ENCODE measurements around the gene COL13A1. TPM values are rescaled to one million over a fixed set of nuclear protein-coding genes. Genes with fewer than 3 reads are reported as not detected.

The COL13A1 gene
- total and polyA plus RNA-seq, 2 experiments from 2014 or later = 57.2 to 150 TPM

DNA sequence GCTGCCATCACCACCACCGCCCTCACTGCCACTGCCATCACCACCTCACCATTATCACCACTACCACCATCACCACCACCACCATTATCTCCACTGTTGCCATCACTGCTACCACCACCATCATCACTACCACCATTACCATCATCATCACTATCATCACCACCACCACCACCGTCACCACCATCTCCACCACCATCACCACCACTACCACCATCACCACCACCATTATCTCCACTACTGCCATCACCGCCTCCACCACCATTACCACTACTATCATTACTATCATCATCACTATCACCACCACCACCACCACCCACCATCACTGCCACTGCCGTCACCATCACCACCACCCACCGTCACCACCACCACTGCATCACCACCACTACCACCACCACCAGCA, 9.9 kb upstream of the COL13A1 start:
- H3K36me3 ChIP-seq = no peaks in the 10 kb centered on the region
- peaks cover 13% of the 10 kb centered on the region for H3K4me1 ChIP-seq (ENCODE audit: low read depth)
- no peak overlapping the region for H3K4me3 ChIP-seq
- TF ChIP-seq, protein P1, sequence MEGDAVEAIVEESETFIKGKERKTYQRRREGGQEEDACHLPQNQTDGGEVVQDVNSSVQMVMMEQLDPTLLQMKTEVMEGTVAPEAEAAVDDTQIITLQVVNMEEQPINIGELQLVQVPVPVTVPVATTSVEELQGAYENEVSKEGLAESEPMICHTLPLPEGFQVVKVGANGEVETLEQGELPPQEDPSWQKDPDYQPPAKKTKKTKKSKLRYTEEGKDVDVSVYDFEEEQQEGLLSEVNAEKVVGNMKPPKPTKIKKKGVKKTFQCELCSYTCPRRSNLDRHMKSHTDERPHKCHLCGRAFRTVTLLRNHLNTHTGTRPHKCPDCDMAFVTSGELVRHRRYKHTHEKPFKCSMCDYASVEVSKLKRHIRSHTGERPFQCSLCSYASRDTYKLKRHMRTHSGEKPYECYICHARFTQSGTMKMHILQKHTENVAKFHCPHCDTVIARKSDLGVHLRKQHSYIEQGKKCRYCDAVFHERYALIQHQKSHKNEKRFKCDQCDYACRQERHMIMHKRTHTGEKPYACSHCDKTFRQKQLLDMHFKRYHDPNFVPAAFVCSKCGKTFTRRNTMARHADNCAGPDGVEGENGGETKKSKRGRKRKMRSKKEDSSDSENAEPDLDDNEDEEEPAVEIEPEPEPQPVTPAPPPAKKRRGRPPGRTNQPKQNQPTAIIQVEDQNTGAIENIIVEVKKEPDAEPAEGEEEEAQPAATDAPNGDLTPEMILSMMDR (IDR thresholded peaks at IDR 0.05; ENCODE audit: low read depth, low read length) = no peak
- no peak overlapping the region for H3K27ac ChIP-seq
- DNase-seq (ENCODE audit: low read depth in 1 of 2, low spot score in 1 of 2) = no peak
- no peaks in the 10 kb centered on the region for H3K27me3 ChIP-seq
- H3K9me3 ChIP-seq (ENCODE audit: low read depth) = no peaks in the 10 kb centered on the region

DNA sequence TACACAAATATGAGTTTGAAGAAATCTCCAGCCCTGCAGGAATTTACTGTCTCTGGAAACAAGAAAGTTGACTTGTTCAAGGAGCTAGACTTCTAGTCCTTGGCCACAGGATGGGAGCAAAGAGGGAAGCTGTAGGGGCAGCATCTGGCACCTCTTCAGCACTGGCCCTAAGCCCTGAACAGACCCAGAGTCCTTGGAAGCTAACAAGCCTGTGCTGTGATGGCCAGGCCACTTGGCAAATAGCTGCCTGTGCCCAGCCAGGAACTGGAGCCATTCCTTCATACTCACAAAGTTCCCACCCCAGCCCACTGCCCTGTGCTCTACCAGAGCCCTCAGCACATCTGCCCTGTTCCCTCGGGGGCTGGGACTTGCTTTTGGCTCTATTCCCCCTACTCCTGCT, 9.4 kb upstream of the COL13A1 start:
- Histone ChIP-seq H3K4me1 (ENCODE audit: low read depth) (peaks cover 13% of the 10 kb centered on the region), H3K36me3 (no peaks in the 10 kb centered on the region), H3K4me3 (no peak overlapping the region), H3K9me3 (ENCODE audit: low read depth) (no peaks in the 10 kb centered on the region), H3K27me3 (no peaks in the 10 kb centered on the region), H3K27ac (no peak overlapping the region)
- DNase-seq (ENCODE audit: low read depth in 1 of 2, low spot score in 1 of 2) = no peak
- TF ChIP-seq, protein P1 (IDR thresholded peaks at IDR 0.05; ENCODE audit: low read depth, low read length) = no peak

DNA sequence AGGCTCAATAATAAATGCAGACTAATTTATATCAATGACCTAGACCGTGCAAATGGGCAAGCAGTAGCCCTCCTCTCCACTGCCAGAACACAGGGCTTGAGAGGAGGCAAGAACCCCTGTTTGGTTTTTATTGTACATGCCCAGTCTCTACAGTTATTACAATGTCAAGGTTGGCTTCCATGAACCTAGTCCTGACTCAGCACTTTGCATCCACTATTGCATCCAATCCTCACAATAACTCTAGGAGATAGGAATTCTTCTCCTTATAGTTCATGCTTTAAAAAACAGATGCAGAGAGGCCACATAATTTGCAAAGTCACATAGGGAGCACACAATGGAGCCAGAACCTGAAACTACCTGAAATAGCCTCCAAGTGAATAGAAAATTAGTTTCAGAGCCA, 7.0 kb upstream of the COL13A1 start:
- Histone ChIP-seq H3K27me3 (no peaks in the 10 kb centered on the region), H3K9me3 (ENCODE audit: low read depth) (no peaks in the 10 kb centered on the region), H3K36me3 (no peaks in the 10 kb centered on the region), H3K4me3 (no peak overlapping the region), H3K4me1 (ENCODE audit: low read depth) (peaks cover 13% of the 10 kb centered on the region), H3K27ac (no peak overlapping the region)
- no peak for DNase-seq (ENCODE audit: low read depth in 1 of 2, low spot score in 1 of 2)
- TF ChIP-seq, protein P1 (IDR thresholded peaks at IDR 0.05; ENCODE audit: low read depth, low read length) = no peak

DNA sequence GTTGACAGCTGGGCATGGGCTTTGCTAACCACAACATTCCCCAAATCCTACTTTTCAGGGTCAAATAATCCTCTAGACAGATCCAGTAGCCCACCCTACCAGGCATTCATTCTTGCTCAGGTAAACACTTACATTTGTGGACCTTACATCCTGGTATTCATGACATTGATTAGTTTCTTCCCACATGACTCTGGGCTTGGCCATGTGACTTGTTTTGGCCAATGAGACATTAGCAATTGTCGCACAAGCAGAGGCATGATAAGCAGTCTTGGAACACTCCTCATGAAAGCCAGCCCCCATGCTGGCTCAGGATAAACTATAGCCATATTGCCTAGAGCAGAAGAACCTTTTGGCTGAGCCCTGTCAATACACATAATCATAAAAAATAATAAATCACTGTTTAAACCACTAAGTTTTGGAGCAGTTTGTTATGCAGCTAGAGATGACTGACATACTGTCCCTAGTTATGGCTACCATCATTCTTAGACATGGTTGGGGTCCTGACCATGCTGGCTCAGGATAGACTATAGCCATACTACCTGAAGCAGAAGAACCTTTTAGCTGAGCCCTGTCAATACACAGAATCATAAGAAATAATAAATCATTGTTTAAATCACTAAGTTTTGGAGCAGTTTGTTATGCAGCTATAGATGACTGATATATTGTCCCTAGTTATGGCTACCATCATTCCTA, 6.3 kb upstream of the COL13A1 start:
- Histone ChIP-seq H3K27me3 (no peaks in the 10 kb centered on the region), H3K4me1 (ENCODE audit: low read depth) (peaks cover 13% of the 10 kb centered on the region), H3K9me3 (ENCODE audit: low read depth) (no peaks in the 10 kb centered on the region), H3K36me3 (no peaks in the 10 kb centered on the region), H3K4me3 (no peak overlapping the region), H3K27ac (no peak overlapping the region)
- TF ChIP-seq, protein P1 (IDR thresholded peaks at IDR 0.05; ENCODE audit: low read depth, low read length) = no peak
- DNase-seq (ENCODE audit: low read depth in 1 of 2, low spot score in 1 of 2) = no peak

DNA sequence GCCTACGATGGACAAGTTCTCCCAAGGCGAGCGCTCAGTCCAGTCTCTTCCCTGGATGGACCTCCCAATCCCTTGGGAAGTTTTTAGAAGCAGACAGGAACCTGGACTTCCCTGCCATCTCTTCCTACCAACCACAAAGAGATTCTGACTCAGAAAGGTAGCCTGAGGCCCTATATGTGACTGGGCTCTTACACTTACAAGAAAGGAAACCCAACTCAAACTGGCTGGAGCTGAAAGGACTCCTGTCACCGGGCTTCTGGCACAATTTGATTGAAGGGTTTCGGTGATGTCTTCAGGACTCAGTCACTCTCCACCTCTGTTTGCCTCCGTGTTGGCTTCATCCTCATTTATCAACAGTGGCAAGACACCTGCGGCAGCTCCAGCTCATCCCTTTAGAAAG, 3.7 kb upstream of the COL13A1 start:
- no peak for DNase-seq (ENCODE audit: low read depth in 1 of 2, low spot score in 1 of 2)
- peaks cover 6% of the 10 kb centered on the region for H3K4me1 ChIP-seq (ENCODE audit: low read depth)
- H3K4me3 ChIP-seq = no peak overlapping the region
- no peaks in the 10 kb centered on the region for H3K9me3 ChIP-seq (ENCODE audit: low read depth)
- TF ChIP-seq, protein P1 (IDR thresholded peaks at IDR 0.05; ENCODE audit: low read depth, low read length) = no peak
- no peak overlapping the region for H3K27ac ChIP-seq
- H3K27me3 ChIP-seq = no peaks in the 10 kb centered on the region
- H3K36me3 ChIP-seq = no peaks in the 10 kb centered on the region
